K562 (cell line): ENCODE measurements around the gene EPO. TPM values are rescaled to one million over a fixed set of nuclear protein-coding genes. Genes with fewer than 3 reads are reported as not detected.
A peak's percentile ranks its signal among the peaks of the same experiment; 100 is the strongest.

Experiments
- ARID2 ChIP-seq: fragments of 450-650 bp; IDR thresholded peaks from 2 replicates; pipeline ENCODE4 v1.6.1; 2017; ENCODE audit warnings: antibody characterized with exemption, mild to moderate bottlenecking
- CBFB ChIP-seq: sonication (generic); formaldehyde crosslinking; IDR thresholded peaks from 2 replicates; pipeline ENCODE4 v1.4.0; 2020; ENCODE audit warnings: mild to moderate bottlenecking, missing genetic modification reagents
- CEBPB ChIP-seq: fragments of 450-650 bp; IDR thresholded peaks from 2 replicates; pipeline ENCODE4 v1.6.1; 2016; ENCODE audit warnings: missing genetic modification characterization, missing compliant biosample characterization
- DIDO1 ChIP-seq: fragments of 450-650 bp; IDR thresholded peaks from 2 replicates; pipeline ENCODE4 v1.6.1; 2016; ENCODE audit warnings: low read depth, missing biosample characterization, missing genetic modification characterization
- ETV1 ChIP-seq: fragments of 450-650 bp; conservative IDR thresholded peaks from 2 replicates; pipeline ENCODE4 v1.6.1; 2016; ENCODE audit warnings: missing genetic modification characterization, control low read depth, low read depth, missing compliant biosample characterization
- NFE2L1 ChIP-seq: fragments of 450-650 bp; IDR thresholded peaks from 2 replicates; pipeline ENCODE4 v1.6.1; 2016; ENCODE audit warnings: missing genetic modification characterization, low read depth, mild to moderate bottlenecking, missing compliant biosample characterization, moderate library complexity, borderline replicate concordance
- NFRKB ChIP-seq: fragments of 450-650 bp; IDR thresholded peaks from 2 replicates; pipeline ENCODE4 v1.6.1; 2016; ENCODE audit warnings: low read depth
- NR2F6 ChIP-seq: fragments of 450-650 bp; formaldehyde crosslinking; IDR thresholded peaks from 2 replicates; pipeline ENCODE4 v1.4.0; 2020; ENCODE audit warnings: mild to moderate bottlenecking
- RBFOX2 ChIP-seq: fragments of 200-400 bp; formaldehyde crosslinking; IDR thresholded peaks from 2 replicates; pipeline ENCODE4 v1.6.1; 2017; ENCODE audit warnings: low read depth, mild to moderate bottlenecking, low read length, moderate library complexity
- RCOR1 ChIP-seq, 2 experiments: IDR thresholded peaks; 2 replicates each; pipeline ENCODE4 v1.6.1; 2012; ENCODE audit warnings: low read depth in 2 of 2, low read length in 2 of 2, borderline replicate concordance in 1 of 2, improper control_type of control experiment in 1 of 2
- XRCC4 ChIP-seq: IDR thresholded peaks from one replicate; pipeline ENCODE4 v1.6.1; 2011; ENCODE audit not compliant: insufficient read depth, insufficient read length; ENCODE audit errors: extremely low read depth
- ZBTB49 ChIP-seq: sonication (generic); formaldehyde crosslinking; IDR thresholded peaks from 2 replicates; pipeline ENCODE4 v1.8.0; 2022; ENCODE audit warnings: missing genetic modification reagents, mild to moderate bottlenecking, borderline replicate concordance
- ZNF263 ChIP-seq: sonication (generic); formaldehyde crosslinking; IDR thresholded peaks from 2 replicates; pipeline ENCODE4 v1.8.0; 2022; ENCODE audit warnings: mild to moderate bottlenecking, missing genetic modification reagents, borderline replicate concordance
- ZNF583 ChIP-seq: fragments of 250-450 bp; sonication (Bioruptor Pico); IDR thresholded peaks from 2 replicates; pipeline ENCODE4 v1.4.0; 2020
- ZNF778 ChIP-seq: fragments of 450-650 bp; formaldehyde crosslinking; IDR thresholded peaks from 2 replicates; pipeline ENCODE4 v1.4.0; 2020; ENCODE audit warnings: mild to moderate bottlenecking, moderate library complexity
- polyA plus RNA-seq, 8 experiments: library from polyadenylated mRNA; depleted of rRNA in 4 of 8; stranded (reverse) in 5 of 8; unstranded in 3 of 8; fragments of >200 nt; fragmentation: Nextera tagmentation in 2 of 8; fragmentation: Illumina TruSeq in 1 of 8; extraction: Ambion mirVana in 2 of 8; extraction: Trizol in 1 of 8; gene quantifications; 2 replicates each; pipeline versions ENCODE4 v1.2.1 to v1.2.3, GENCODE V29; 2011 to 2014; ENCODE audit warnings: inconsistent platforms in 1 of 8, missing spikeins in 1 of 8
- total RNA-seq, 7 experiments: library from RNA; depleted of rRNA in 6 of 7; stranded (reverse); fragments of >200 nt in 6 of 7; fragmentation: Illumina TruSeq in 2 of 7; extraction: Trizol in 2 of 7; gene quantifications; 2 replicates each; pipeline versions ENCODE4 v1.2.1 to v1.2.3, GENCODE V29; 2011 to 2021; ENCODE audit warnings: low replicate concordance in 1 of 7
- TF ChIP-seq, protein P1 (sequence below), 3 experiments: fragments of 200-800 bp in 1 of 3; fragments of 250-450 bp in 1 of 3; fragments of 450-650 bp in 1 of 3; sonication (Bioruptor Pico) in 1 of 3; sonication (Bioruptor generic) in 1 of 3; formaldehyde crosslinking in 1 of 3; IDR thresholded peaks; 2 replicates each; pipeline versions ENCODE4 v1.6.1 to v1.8.0; 2016 to 2022; ENCODE audit warnings: mild to moderate bottlenecking in 2 of 3, missing genetic modification characterization in 2 of 3, missing compliant biosample characterization in 1 of 3, moderate library complexity in 1 of 3
- TF ChIP-seq, protein P2 (sequence below): sonication (generic); formaldehyde crosslinking; IDR thresholded peaks from 2 replicates; pipeline ENCODE4 v1.8.0; 2022; ENCODE audit warnings: mild to moderate bottlenecking, missing genetic modification reagents

The EPO gene
- total and polyA plus RNA-seq, 9 of the 15 experiments (the other 6 are each of a cell fraction or from before 2014, with no cell fraction given): 0.06 to 0.41 (median 0.07) TPM; not detected in 6

GRCh38 chr7:100705753-100706671 is 14.3 kb upstream of the EPO start, which contains the start of gene POP7 (continued):
- TF ChIP-seq, protein P1, sequence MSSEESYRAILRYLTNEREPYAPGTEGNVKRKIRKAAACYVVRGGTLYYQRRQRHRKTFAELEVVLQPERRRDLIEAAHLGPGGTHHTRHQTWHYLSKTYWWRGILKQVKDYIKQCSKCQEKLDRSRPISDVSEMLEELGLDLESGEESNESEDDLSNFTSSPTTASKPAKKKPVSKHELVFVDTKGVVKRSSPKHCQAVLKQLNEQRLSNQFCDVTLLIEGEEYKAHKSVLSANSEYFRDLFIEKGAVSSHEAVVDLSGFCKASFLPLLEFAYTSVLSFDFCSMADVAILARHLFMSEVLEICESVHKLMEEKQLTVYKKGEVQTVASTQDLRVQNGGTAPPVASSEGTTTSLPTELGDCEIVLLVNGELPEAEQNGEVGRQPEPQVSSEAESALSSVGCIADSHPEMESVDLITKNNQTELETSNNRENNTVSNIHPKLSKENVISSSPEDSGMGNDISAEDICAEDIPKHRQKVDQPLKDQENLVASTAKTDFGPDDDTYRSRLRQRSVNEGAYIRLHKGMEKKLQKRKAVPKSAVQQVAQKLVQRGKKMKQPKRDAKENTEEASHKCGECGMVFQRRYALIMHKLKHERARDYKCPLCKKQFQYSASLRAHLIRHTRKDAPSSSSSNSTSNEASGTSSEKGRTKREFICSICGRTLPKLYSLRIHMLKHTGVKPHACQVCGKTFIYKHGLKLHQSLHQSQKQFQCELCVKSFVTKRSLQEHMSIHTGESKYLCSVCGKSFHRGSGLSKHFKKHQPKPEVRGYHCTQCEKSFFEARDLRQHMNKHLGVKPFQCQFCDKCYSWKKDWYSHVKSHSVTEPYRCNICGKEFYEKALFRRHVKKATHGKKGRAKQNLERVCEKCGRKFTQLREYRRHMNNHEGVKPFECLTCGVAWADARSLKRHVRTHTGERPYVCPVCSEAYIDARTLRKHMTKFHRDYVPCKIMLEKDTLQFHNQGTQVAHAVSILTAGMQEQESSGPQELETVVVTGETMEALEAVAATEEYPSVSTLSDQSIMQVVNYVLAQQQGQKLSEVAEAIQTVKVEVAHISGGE (CRISPR knock-in tag; IDR thresholded peaks at IDR 0.05): peak in 1 of 3 experiments; percentile 52; a peak in 1 of 6 replicates
- TF ChIP-seq ZNF778 (CRISPR knock-in tag): no peak
- TF ChIP-seq RCOR1 (IDR thresholded peaks at IDR 0.05; ENCODE audit: borderline replicate concordance in 1 of 2, low read depth in 2 of 2, low read length in 2 of 2): peak in 1 of 2 experiments; percentile 31; a peak in 1 of 4 replicates
- TF ChIP-seq ZNF583 (CRISPR knock-in tag): no peak
- no peak; the same call in 1 of the 2 replicates for TF ChIP-seq ETV1 (tag)
- TF ChIP-seq CEBPB (tag): no peak
- no peak for TF ChIP-seq ZNF263 (CRISPR knock-in tag)
- TF ChIP-seq DIDO1: peak; percentile 36; the same call in 1 of the 2 replicates
- no peak for TF ChIP-seq CBFB (CRISPR knock-in tag)
- TF ChIP-seq ZBTB49 (CRISPR knock-in tag): no peak
- no peak for TF ChIP-seq XRCC4
- no peak for TF ChIP-seq NFE2L1 (tag)
- TF ChIP-seq, protein P2, sequence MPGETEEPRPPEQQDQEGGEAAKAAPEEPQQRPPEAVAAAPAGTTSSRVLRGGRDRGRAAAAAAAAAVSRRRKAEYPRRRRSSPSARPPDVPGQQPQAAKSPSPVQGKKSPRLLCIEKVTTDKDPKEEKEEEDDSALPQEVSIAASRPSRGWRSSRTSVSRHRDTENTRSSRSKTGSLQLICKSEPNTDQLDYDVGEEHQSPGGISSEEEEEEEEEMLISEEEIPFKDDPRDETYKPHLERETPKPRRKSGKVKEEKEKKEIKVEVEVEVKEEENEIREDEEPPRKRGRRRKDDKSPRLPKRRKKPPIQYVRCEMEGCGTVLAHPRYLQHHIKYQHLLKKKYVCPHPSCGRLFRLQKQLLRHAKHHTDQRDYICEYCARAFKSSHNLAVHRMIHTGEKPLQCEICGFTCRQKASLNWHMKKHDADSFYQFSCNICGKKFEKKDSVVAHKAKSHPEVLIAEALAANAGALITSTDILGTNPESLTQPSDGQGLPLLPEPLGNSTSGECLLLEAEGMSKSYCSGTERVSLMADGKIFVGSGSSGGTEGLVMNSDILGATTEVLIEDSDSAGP: no peak
- peak; percentile 16; the same call in 1 of the 2 replicates for TF ChIP-seq NFRKB
- TF ChIP-seq ARID2: peak; percentile 48; the same call in 1 of the 2 replicates
- no peak for TF ChIP-seq NR2F6 (CRISPR knock-in tag)
- peak; percentile 97 for TF ChIP-seq RBFOX2
